HG02938 (cell line): ENCODE data around the gene PCCA.
A peak's percentile ranks its signal among the peaks of the same experiment; 100 is the strongest.

Source experiments
- ATAC-seq: cut with Tn5 transposase; IDR thresholded peaks from one replicate; pipeline ENCODE4 v1.9.1; 2021; ENCODE audit warnings: mild to moderate bottlenecking, moderate library complexity; ENCODE audit not compliant: unreplicated experiment

Gene PCCA

GRCh38 chr13:100491164-100491842, 402.4 kb downstream of the PCCA start:
- no peak for ATAC-seq

- no peak for ATAC-seq
These were observed 404.5 kb downstream of the PCCA start for GRCh38 chr13:100493418-100493817.

GRCh38 chr13:100495455-100495854, 406.6 kb downstream of the PCCA start:
- ATAC-seq, result no peak

- no peak for ATAC-seq
These were observed 408.5 kb downstream of the PCCA start for GRCh38 chr13:100497389-100497788.

GRCh38 chr13:100502446-100502845, 413.6 kb downstream of the PCCA start:
- no peak for ATAC-seq

- ATAC-seq, result no peak
These were observed 414.7 kb downstream of the PCCA start for GRCh38 chr13:100503622-100504021.

- ATAC-seq, result peak; percentile 74
These were observed 417.3 kb downstream of the PCCA start for GRCh38 chr13:100506154-100506553.

- ATAC-seq, result peak; percentile 23
These were observed 417.9 kb downstream of the PCCA start for GRCh38 chr13:100506600-100507422.

- no peak for ATAC-seq
These were observed 419.6 kb downstream of the PCCA start for GRCh38 chr13:100508455-100508854.

- ATAC-seq, result no peak
These were observed 420.1 kb downstream of the PCCA start for GRCh38 chr13:100508996-100509395.

- no peak for ATAC-seq
These were observed 421.5 kb downstream of the PCCA start for GRCh38 chr13:100510208-100510957.

GRCh38 chr13:100511466-100511865, 422.6 kb downstream of the PCCA start:
- no peak for ATAC-seq

GRCh38 chr13:100512422-100512821, 423.5 kb downstream of the PCCA start:
- no peak for ATAC-seq

- ATAC-seq, result no peak
These were observed 424.3 kb downstream of the PCCA start for GRCh38 chr13:100513171-100513570.

- no peak for ATAC-seq
These were observed 425.2 kb downstream of the PCCA start for GRCh38 chr13:100513987-100514670.

GRCh38 chr13:100514788-100515409, 426.0 kb downstream of the PCCA start:
- ATAC-seq, result peak; percentile 92

GRCh38 chr13:100515410-100515800, 426.5 kb downstream of the PCCA start:
- ATAC-seq, result no peak

- ATAC-seq, result no peak
These were observed 428.2 kb downstream of the PCCA start for GRCh38 chr13:100517135-100517534.

- ATAC-seq, result no peak
These were observed 428.8 kb downstream of the PCCA start for GRCh38 chr13:100517728-100518127.

GRCh38 chr13:100518394-100519062, 429.6 kb downstream of the PCCA start:
- no peak for ATAC-seq
